Mesothelial cell of epicardium (in vitro differentiated cells): ENCODE results near the gene CD1D. TPM values are rescaled to one million over a fixed set of nuclear protein-coding genes. Genes with fewer than 3 reads are reported as not detected.
"Not testable (repeated sequence)": the region's sequence is repeated elsewhere in the genome, so short reads cannot be mapped to it uniquely, and the experiment has no call there.

Experiments
- DNase-seq, 2 experiments: peaks; one replicate each; pipeline ENCODE4 v3.0.0; 2021; ENCODE audit warnings: low spot score in 2 of 2; ENCODE audit not compliant: unreplicated experiment in 2 of 2
- H3K27ac Mint-ChIP-seq: 2 replicates; pipeline ENCODE4 v1.8.0; 2021; ENCODE audit warnings: mixed read lengths
- H3K27me3 Mint-ChIP-seq: 2 replicates; pipeline ENCODE4 v1.8.0; 2021; ENCODE audit warnings: low read depth, mixed read lengths
- H3K36me3 Mint-ChIP-seq: 2 replicates; pipeline ENCODE4 v1.8.0; 2021; ENCODE audit warnings: mixed read lengths
- H3K4me1 Mint-ChIP-seq: 2 replicates; pipeline ENCODE4 v1.8.0; 2021; ENCODE audit warnings: mixed read lengths
- H3K4me3 Mint-ChIP-seq: 2 replicates; pipeline ENCODE4 v1.8.0; 2021; ENCODE audit warnings: mild to moderate bottlenecking, moderate library complexity, mixed read lengths
- H3K9me3 Mint-ChIP-seq: 2 replicates; pipeline ENCODE4 v1.8.0; 2021; ENCODE audit warnings: mixed read lengths
- total RNA-seq: library from RNA; stranded (reverse); gene quantifications from 3 replicates; pipeline ENCODE4 v1.2.1, GENCODE V29; 2021
- TF ChIP-seq, protein P1 (sequence below): fragments of 200-600 bp; sonication (generic); IDR thresholded peaks from one replicate; pipeline ENCODE4 v1.5.0; 2021; ENCODE audit warnings: antibody characterized with exemption; ENCODE audit not compliant: unreplicated experiment

The CD1D gene
- total RNA-seq, 1 donor from 2014 or later: 2.8 TPM

DNA sequence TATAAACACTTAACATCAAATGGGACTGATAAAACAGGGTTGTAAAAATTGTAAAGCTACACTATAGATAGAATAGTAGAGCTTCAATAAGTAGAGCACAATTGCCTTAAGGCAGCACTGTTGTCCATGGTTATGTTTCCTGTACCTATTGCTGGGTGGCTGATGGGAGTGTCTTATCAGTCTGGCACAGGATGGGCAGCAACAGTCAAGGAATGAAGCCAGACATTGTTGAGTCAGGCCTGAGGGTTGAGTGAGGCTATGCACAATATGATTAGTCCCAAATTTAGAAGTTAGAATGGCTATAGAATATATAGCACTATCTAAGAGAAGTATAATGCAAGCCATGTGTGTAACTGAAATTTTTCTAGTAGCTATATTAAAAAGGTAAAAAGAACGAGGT lies 25.0 kb upstream of the CD1D start:
- Mint-ChIP-seq H3K4me1 (peaks cover 12% of the 10 kb centered on the region), H3K4me3 (no peak overlapping the region), H3K27ac (no peak overlapping the region), H3K36me3 (no peaks in the 10 kb centered on the region), H3K27me3 (peaks cover 12% of the 10 kb centered on the region), H3K9me3 (no peaks in the 10 kb centered on the region)
- no peak for DNase-seq
- TF ChIP-seq, protein P1, sequence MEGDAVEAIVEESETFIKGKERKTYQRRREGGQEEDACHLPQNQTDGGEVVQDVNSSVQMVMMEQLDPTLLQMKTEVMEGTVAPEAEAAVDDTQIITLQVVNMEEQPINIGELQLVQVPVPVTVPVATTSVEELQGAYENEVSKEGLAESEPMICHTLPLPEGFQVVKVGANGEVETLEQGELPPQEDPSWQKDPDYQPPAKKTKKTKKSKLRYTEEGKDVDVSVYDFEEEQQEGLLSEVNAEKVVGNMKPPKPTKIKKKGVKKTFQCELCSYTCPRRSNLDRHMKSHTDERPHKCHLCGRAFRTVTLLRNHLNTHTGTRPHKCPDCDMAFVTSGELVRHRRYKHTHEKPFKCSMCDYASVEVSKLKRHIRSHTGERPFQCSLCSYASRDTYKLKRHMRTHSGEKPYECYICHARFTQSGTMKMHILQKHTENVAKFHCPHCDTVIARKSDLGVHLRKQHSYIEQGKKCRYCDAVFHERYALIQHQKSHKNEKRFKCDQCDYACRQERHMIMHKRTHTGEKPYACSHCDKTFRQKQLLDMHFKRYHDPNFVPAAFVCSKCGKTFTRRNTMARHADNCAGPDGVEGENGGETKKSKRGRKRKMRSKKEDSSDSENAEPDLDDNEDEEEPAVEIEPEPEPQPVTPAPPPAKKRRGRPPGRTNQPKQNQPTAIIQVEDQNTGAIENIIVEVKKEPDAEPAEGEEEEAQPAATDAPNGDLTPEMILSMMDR: no peak

DNA sequence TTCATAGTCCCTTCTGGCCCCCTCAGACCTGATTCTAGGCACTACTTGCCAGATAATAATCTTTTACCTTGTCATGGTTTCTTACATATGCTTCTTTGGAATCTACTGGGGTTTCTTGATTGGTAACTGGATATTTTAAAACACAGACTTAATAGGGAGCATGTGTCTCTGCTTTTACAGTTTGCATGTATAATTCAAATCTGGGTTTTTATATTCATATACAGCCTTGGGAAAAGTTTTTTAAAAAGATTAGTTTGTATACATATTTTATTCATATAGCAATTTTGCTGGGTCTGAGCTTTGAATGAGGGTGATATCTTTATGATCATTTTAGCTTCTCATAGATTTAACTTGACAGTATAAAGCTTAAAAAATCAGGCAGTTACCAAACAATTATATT lies 21.1 kb upstream of the CD1D start:
- peaks cover 33% of the 10 kb centered on the region for H3K27me3 Mint-ChIP-seq
- no peaks in the 10 kb centered on the region for H3K9me3 Mint-ChIP-seq
- TF ChIP-seq, protein P1: no peak
- H3K27ac Mint-ChIP-seq: no peak overlapping the region
- H3K4me3 Mint-ChIP-seq: no peak overlapping the region
- H3K4me1 Mint-ChIP-seq: peaks cover 4% of the 10 kb centered on the region
- DNase-seq: no peak
- H3K36me3 Mint-ChIP-seq: no peaks in the 10 kb centered on the region

DNA sequence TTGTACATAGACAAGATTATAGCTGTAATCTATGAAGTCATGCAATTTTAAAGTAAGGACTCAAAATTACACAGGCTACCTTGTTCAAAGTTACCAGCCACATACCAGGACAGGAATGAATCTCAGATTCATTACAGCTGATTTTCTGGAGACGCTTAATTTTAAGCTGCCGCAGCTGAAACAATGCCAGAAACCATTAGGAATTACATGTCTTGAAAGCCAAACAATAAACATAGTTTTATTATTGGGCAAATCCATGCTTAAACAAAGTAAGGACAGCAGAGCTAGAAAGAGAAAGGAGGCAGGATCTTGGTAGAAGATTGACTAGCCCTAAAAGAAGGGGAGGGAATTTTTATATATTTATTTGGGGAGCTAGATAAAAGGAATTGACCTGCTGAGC lies 19.2 kb upstream of the CD1D start:
- H3K4me3 Mint-ChIP-seq: no peak overlapping the region
- H3K27me3 Mint-ChIP-seq: peaks cover 44% of the 10 kb centered on the region
- DNase-seq: no peak
- H3K4me1 Mint-ChIP-seq: no peaks in the 10 kb centered on the region
- no peak overlapping the region for H3K27ac Mint-ChIP-seq
- TF ChIP-seq, protein P1: no peak
- no peaks in the 10 kb centered on the region for H3K36me3 Mint-ChIP-seq
- no peaks in the 10 kb centered on the region for H3K9me3 Mint-ChIP-seq

DNA sequence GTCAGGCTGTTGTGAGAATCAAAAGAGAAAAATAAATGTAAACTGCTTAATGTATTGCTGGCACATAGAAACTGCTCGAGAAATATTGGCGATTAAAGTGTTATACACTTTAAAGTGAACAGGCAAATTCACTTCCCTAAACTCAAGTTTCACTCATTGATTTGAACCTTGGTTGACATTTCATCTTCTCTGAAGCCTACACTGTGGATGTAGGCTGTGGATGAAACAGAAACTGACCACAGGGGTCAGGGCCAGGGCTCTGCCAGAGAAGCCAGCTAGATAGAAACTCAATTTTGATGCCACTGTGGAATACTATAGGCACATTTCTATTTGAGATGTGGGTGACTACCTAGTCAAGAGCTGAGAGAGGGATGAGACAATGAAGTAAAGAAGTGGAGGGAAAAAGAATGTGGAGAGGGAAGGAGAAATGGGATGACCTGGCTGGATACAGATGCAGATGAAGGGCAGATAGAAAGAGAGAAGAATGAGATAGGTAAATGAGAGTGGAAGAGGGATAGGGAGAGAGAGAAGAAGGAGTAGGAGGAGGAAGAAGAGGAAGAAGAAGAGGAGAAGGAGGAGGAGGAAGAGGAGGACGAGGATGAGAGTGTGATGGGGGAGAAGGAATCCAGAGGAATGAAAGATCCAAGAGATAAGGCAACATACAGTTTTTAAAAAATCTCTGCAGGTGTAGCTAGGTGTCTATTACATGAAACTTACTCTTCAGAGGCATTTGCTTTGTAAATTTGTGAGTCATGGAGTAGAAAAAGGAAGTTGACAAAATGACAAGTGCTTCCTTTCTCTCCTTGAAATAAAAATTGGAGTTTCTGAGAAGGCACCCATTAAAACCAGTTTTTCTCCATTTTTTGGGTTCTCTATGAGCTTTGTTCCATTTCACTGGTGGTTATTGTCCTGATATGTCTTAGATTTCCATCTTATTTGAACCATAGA lies 17.4 kb upstream of the CD1D start:
- Mint-ChIP-seq H3K9me3 (no peaks in the 10 kb centered on the region), H3K27ac (no peak overlapping the region), H3K36me3 (no peaks in the 10 kb centered on the region), H3K27me3 (peaks cover 54% of the 10 kb centered on the region), H3K4me3 (no peak overlapping the region), H3K4me1 (no peaks in the 10 kb centered on the region)
- TF ChIP-seq, protein P1: no peak
- DNase-seq: no peak

DNA sequence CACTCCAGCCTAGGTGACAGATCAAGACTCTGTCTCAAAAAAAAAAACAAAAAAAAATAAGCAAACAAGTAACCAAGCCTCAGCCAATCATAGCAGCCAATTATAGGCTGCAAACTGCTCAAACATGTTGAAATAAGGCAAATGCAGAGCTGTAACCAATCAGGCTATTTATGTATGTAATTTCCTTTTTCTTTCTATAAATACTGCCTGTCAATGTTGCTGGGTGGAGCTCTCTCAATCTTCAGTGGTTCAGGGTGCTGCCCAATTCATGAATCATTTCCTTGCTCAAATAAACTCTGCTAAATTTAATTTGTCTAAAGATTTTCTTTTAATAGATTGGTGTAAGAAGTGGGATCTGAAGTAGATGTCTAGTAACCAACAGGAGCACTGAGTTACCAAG lies 11.6 kb upstream of the CD1D start:
- Mint-ChIP-seq H3K4me3 (no peak overlapping the region), H3K27me3 (peaks cover 55% of the 10 kb centered on the region), H3K4me1 (no peaks in the 10 kb centered on the region), H3K9me3 (no peaks in the 10 kb centered on the region), H3K36me3 (no peaks in the 10 kb centered on the region), H3K27ac (no peak overlapping the region)
- no peak for DNase-seq
- TF ChIP-seq, protein P1: no peak

DNA sequence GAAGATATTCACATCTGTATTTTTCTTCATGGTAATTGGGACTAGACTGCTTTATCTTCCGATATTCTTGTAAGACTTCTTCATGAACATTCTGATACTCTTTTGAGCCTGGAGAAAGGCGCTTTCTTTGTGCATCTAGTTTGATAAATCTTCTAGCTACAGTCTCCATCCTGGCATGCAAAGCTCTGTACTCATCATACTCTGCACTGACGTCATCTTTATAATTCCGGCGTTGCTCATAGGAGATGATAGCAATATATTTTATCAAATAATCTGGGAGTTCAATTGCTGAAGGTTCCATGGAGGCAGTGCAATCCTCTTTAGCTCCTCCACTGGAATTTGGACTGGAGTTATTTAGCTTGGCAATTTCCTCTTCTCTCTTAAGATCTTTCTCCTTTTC lies 4.8 kb upstream of the CD1D start:
- H3K27ac Mint-ChIP-seq, H3K4me3 Mint-ChIP-seq, H3K9me3 Mint-ChIP-seq, DNase-seq, H3K36me3 Mint-ChIP-seq: not testable (repeated sequence)
- Mint-ChIP-seq H3K27me3 (peaks cover 70% of the 10 kb centered on the region), H3K4me1 (peaks cover 15% of the 10 kb centered on the region)
